ENCODE measurements around the gene TEX30.

The TEX30 gene

GRCh38 chr13:102771298-102772041 lies 2.1 kb downstream of the TEX30 start:
- no peak for TF ChIP-seq CTCF (conservative IDR thresholded peaks at IDR 0.05; ENCODE audit: control insufficient read depth, insufficient read depth, low read depth, low read length)
- DNase-seq (ENCODE audit: low read depth), result no peak
- no peak overlapping the region for H3K4me3 ChIP-seq (ENCODE audit: control insufficient read depth, low read depth, low read length)

- H3K4me3 ChIP-seq (ENCODE audit: control insufficient read depth, low read depth, low read length), result no peak overlapping the region
- no peak for DNase-seq (ENCODE audit: low read depth)
- TF ChIP-seq CTCF (conservative IDR thresholded peaks at IDR 0.05; ENCODE audit: control insufficient read depth, insufficient read depth, low read depth, low read length), result no peak
These were observed 3.2 kb downstream of the TEX30 start for GRCh38 chr13:102770435-102770834.

- peak; percentile 9 for TF ChIP-seq CTCF (conservative IDR thresholded peaks at IDR 0.05; ENCODE audit: control insufficient read depth, insufficient read depth, low read depth, low read length)
- no peak overlapping the region for H3K4me3 ChIP-seq (ENCODE audit: control insufficient read depth, low read depth, low read length)
- peak; percentile 31 for DNase-seq (ENCODE audit: low read depth)
These were observed 3.9 kb downstream of the TEX30 start for GRCh38 chr13:102769679-102770078.

GRCh38 chr13:102768909-102769308 lies 4.7 kb downstream of the TEX30 start:
- no peak overlapping the region for H3K4me3 ChIP-seq (ENCODE audit: control insufficient read depth, low read depth, low read length)
- no peak for TF ChIP-seq CTCF (conservative IDR thresholded peaks at IDR 0.05; ENCODE audit: control insufficient read depth, insufficient read depth, low read depth, low read length)
- DNase-seq (ENCODE audit: low read depth), result peak; percentile 41

- no peak for TF ChIP-seq CTCF (conservative IDR thresholded peaks at IDR 0.05; ENCODE audit: control insufficient read depth, insufficient read depth, low read depth, low read length)
- H3K4me3 ChIP-seq (ENCODE audit: control insufficient read depth, low read depth, low read length), result no peak overlapping the region
- DNase-seq (ENCODE audit: low read depth), result no peak
These were observed 9.8 kb downstream of the TEX30 start for GRCh38 chr13:102763741-102764140.

GRCh38 chr13:102761071-102761470 lies 12.5 kb downstream of the TEX30 start:
- DNase-seq (ENCODE audit: low read depth), result no peak
- no peak overlapping the region for H3K4me3 ChIP-seq (ENCODE audit: control insufficient read depth, low read depth, low read length)
- no peak for TF ChIP-seq CTCF (conservative IDR thresholded peaks at IDR 0.05; ENCODE audit: control insufficient read depth, insufficient read depth, low read depth, low read length)

All from fibroblast of mammary gland (primary cell).